Dendritic cell treated with granulocyte-macrophage colony-stimulating factor and Interleukin-4, amounts not matched to agents 40 ng/mL and 50 ng/mL, for 4 days (primary cell): ENCODE results near the gene TGM2.

Source experiments
- H3K27ac Mint-ChIP-seq: one replicate; pipeline ENCODE4 v1.8.0; 2022; ENCODE audit warnings: mild to moderate bottlenecking, mixed read lengths
- H3K27me3 Mint-ChIP-seq: one replicate; pipeline ENCODE4 v1.8.0; 2022; ENCODE audit warnings: mild to moderate bottlenecking, mixed read lengths
- H3K36me3 Mint-ChIP-seq: one replicate; pipeline ENCODE4 v1.8.0; 2022; ENCODE audit warnings: low read depth, mixed read lengths
- H3K4me1 Mint-ChIP-seq: one replicate; pipeline ENCODE4 v1.8.0; 2022; ENCODE audit warnings: low read depth, mixed read lengths
- H3K4me3 Mint-ChIP-seq: one replicate; pipeline ENCODE4 v1.8.0; 2022; ENCODE audit warnings: mild to moderate bottlenecking, moderate library complexity, mixed read lengths
- H3K9me3 Mint-ChIP-seq: one replicate; pipeline ENCODE4 v1.8.0; 2022; ENCODE audit warnings: mixed read lengths
- intact Hi-C: fragments of 100-400 bp; cut with micrococcal nuclease; formaldehyde crosslinking; loops from one replicate; pipeline ENCODE4 v1.15.0; 2022

Gene TGM2

GRCh38 chr20:38194971-38195504, 30.0 kb upstream of the TGM2 start:
- intact Hi-C loops: no loop called here
- peak overlapping the region; percentile 16 for H3K27ac Mint-ChIP-seq
- H3K4me1 Mint-ChIP-seq: peaks cover 77% of the 10 kb centered on the region
- H3K4me3 Mint-ChIP-seq: no peak overlapping the region
- H3K9me3 Mint-ChIP-seq: peaks cover 6% of the 10 kb centered on the region
- no peaks in the 10 kb centered on the region for H3K36me3 Mint-ChIP-seq
- H3K27me3 Mint-ChIP-seq: peaks cover 5% of the 10 kb centered on the region

GRCh38 chr20:38193586-38194105, 28.6 kb upstream of the TGM2 start:
- Mint-ChIP-seq H3K9me3 (peaks cover 6% of the 10 kb centered on the region), H3K4me3 (no peak overlapping the region), H3K36me3 (no peaks in the 10 kb centered on the region), H3K27ac (no peak overlapping the region), H3K4me1 (peaks cover 63% of the 10 kb centered on the region), H3K27me3 (peaks cover 5% of the 10 kb centered on the region)
- intact Hi-C loops: no loop called here

GRCh38 chr20:38192323-38192885, 27.3 kb upstream of the TGM2 start:
- Mint-ChIP-seq H3K27me3 (peaks cover 5% of the 10 kb centered on the region), H3K27ac (no peak overlapping the region), H3K4me1 (peaks cover 62% of the 10 kb centered on the region), H3K9me3 (peaks cover 6% of the 10 kb centered on the region), H3K4me3 (no peak overlapping the region), H3K36me3 (no peaks in the 10 kb centered on the region)
- intact Hi-C loops: no loop called here

- Mint-ChIP-seq H3K27me3 (peaks cover 5% of the 10 kb centered on the region), H3K9me3 (peaks cover 6% of the 10 kb centered on the region), H3K4me3 (no peak overlapping the region), H3K27ac (peak overlapping the region; percentile 2), H3K4me1 (peaks cover 60% of the 10 kb centered on the region), H3K36me3 (no peaks in the 10 kb centered on the region)
- intact Hi-C loops: no loop called here
Observed at GRCh38 chr20:38191654-38192053, 26.6 kb upstream of the TGM2 start.

GRCh38 chr20:38190936-38191371, 25.9 kb upstream of the TGM2 start:
- peaks cover 5% of the 10 kb centered on the region for H3K27me3 Mint-ChIP-seq
- H3K9me3 Mint-ChIP-seq: peaks cover 6% of the 10 kb centered on the region
- peaks cover 53% of the 10 kb centered on the region for H3K4me1 Mint-ChIP-seq
- intact Hi-C loops: no loop called here
- no peak overlapping the region for H3K4me3 Mint-ChIP-seq
- H3K36me3 Mint-ChIP-seq: no peaks in the 10 kb centered on the region
- H3K27ac Mint-ChIP-seq: no peak overlapping the region

GRCh38 chr20:38190166-38190565, 25.1 kb upstream of the TGM2 start:
- intact Hi-C loops: no loop called here
- no peaks in the 10 kb centered on the region for H3K36me3 Mint-ChIP-seq
- peaks cover 45% of the 10 kb centered on the region for H3K4me1 Mint-ChIP-seq
- peaks cover 6% of the 10 kb centered on the region for H3K9me3 Mint-ChIP-seq
- no peak overlapping the region for H3K27ac Mint-ChIP-seq
- peaks cover 5% of the 10 kb centered on the region for H3K27me3 Mint-ChIP-seq
- no peak overlapping the region for H3K4me3 Mint-ChIP-seq

GRCh38 chr20:38187517-38187916, 22.4 kb upstream of the TGM2 start:
- Mint-ChIP-seq H3K4me1 (peaks cover 29% of the 10 kb centered on the region), H3K36me3 (no peaks in the 10 kb centered on the region), H3K4me3 (no peak overlapping the region), H3K27ac (peak overlapping the region; percentile 52), H3K9me3 (no peaks in the 10 kb centered on the region), H3K27me3 (peaks cover 6% of the 10 kb centered on the region)
- intact Hi-C loops: loop anchor here (5.0 kb wide), 1 partner anchor 35 kb away; no protein-coding TSS in a partner anchor

- peaks cover 7% of the 10 kb centered on the region for H3K27me3 Mint-ChIP-seq
- no peak overlapping the region for H3K4me3 Mint-ChIP-seq
- no peaks in the 10 kb centered on the region for H3K9me3 Mint-ChIP-seq
- H3K4me1 Mint-ChIP-seq: peaks cover 28% of the 10 kb centered on the region
- no peak overlapping the region for H3K27ac Mint-ChIP-seq
- intact Hi-C loops: loop anchor here (5.0 kb wide), 1 partner anchor 35 kb away; no protein-coding TSS in a partner anchor
- no peaks in the 10 kb centered on the region for H3K36me3 Mint-ChIP-seq
Observed at GRCh38 chr20:38186788-38187221, 21.7 kb upstream of the TGM2 start.

GRCh38 chr20:38184101-38184500, 19.0 kb upstream of the TGM2 start:
- H3K4me1 Mint-ChIP-seq: peaks cover 29% of the 10 kb centered on the region
- no peaks in the 10 kb centered on the region for H3K9me3 Mint-ChIP-seq
- no peak overlapping the region for H3K4me3 Mint-ChIP-seq
- H3K27me3 Mint-ChIP-seq: peaks cover 7% of the 10 kb centered on the region
- H3K36me3 Mint-ChIP-seq: no peaks in the 10 kb centered on the region
- intact Hi-C loops: no loop called here
- no peak overlapping the region for H3K27ac Mint-ChIP-seq

- no peak overlapping the region for H3K27ac Mint-ChIP-seq
- no peaks in the 10 kb centered on the region for H3K36me3 Mint-ChIP-seq
- no peak overlapping the region for H3K4me3 Mint-ChIP-seq
Observed at GRCh38 chr20:38181971-38182370, 16.9 kb upstream of the TGM2 start.

GRCh38 chr20:38181207-38181801, 16.2 kb upstream of the TGM2 start:
- peaks cover 14% of the 10 kb centered on the region for H3K27me3 Mint-ChIP-seq

More at GRCh38 chr20:38181971-38182370, 16.9 kb upstream of the TGM2 start:
- intact Hi-C loops: no loop called here
- Mint-ChIP-seq H3K27me3 (peaks cover 12% of the 10 kb centered on the region), H3K4me1 (peaks cover 35% of the 10 kb centered on the region), H3K9me3 (no peaks in the 10 kb centered on the region)

GRCh38 chr20:38180781-38181180, 15.7 kb upstream of the TGM2 start:
- Mint-ChIP-seq H3K4me1 (peaks cover 34% of the 10 kb centered on the region), H3K27ac (no peak overlapping the region), H3K27me3 (peaks cover 14% of the 10 kb centered on the region), H3K36me3 (no peaks in the 10 kb centered on the region), H3K4me3 (no peak overlapping the region), H3K9me3 (no peaks in the 10 kb centered on the region)
- intact Hi-C loops: no loop called here

More at GRCh38 chr20:38181207-38181801, 16.2 kb upstream of the TGM2 start:
- intact Hi-C loops: no loop called here
- Mint-ChIP-seq H3K27ac (no peak overlapping the region), H3K4me3 (no peak overlapping the region), H3K9me3 (no peaks in the 10 kb centered on the region), H3K36me3 (no peaks in the 10 kb centered on the region), H3K4me1 (peaks cover 34% of the 10 kb centered on the region)

GRCh38 chr20:38179846-38180245, 14.8 kb upstream of the TGM2 start:
- H3K36me3 Mint-ChIP-seq: no peaks in the 10 kb centered on the region
- H3K27ac Mint-ChIP-seq: no peak overlapping the region
- intact Hi-C loops: no loop called here
- peaks cover 14% of the 10 kb centered on the region for H3K27me3 Mint-ChIP-seq
- peaks cover 34% of the 10 kb centered on the region for H3K4me1 Mint-ChIP-seq
- H3K9me3 Mint-ChIP-seq: no peaks in the 10 kb centered on the region
- H3K4me3 Mint-ChIP-seq: no peak overlapping the region

- H3K36me3 Mint-ChIP-seq: no peaks in the 10 kb centered on the region
- intact Hi-C loops: no loop called here
- no peak overlapping the region for H3K4me3 Mint-ChIP-seq
- H3K27me3 Mint-ChIP-seq: peaks cover 11% of the 10 kb centered on the region
- peaks cover 36% of the 10 kb centered on the region for H3K4me1 Mint-ChIP-seq
- H3K27ac Mint-ChIP-seq: no peak overlapping the region
- no peaks in the 10 kb centered on the region for H3K9me3 Mint-ChIP-seq
Observed at GRCh38 chr20:38178581-38178980, 13.5 kb upstream of the TGM2 start.
